ENCODE results near the gene CYP26C1. TPM values are rescaled to one million over a fixed set of nuclear protein-coding genes. Genes with fewer than 3 reads are reported as not detected.

Gene CYP26C1
- total RNA-seq, 1 experiment from 2014 or later, result 0.09 TPM

- ChIA-PET POLR2A (no interaction called here), CTCF (interaction anchor here (0.7 kb wide), 1 partner anchor 269 kb away, joined by 5 read pairs; no protein-coding TSS in a partner anchor)
- intact Hi-C loops (cut with micrococcal nuclease; ENCODE audit: unreplicated experiment), result no loop called here
- peak overlapping the region; percentile 74 for H3K4me3 Mint-ChIP-seq (ENCODE audit: unreplicated experiment)
- no peak for TF ChIP-seq CTCF (IDR thresholded peaks at IDR 0.05; ENCODE audit: insufficient read depth in 1 of 2, low read depth in 1 of 2, low read length in 1 of 2, severe bottlenecking in 1 of 2, unreplicated experiment in 1 of 2)
- Histone ChIP-seq H3K4me3 (ENCODE audit: low read depth, low read length) (peak overlapping the region; percentile 6; the same call in 1 of the 2 replicates), H3K27me3 (replicated peaks; ENCODE audit: control insufficient read depth, insufficient read depth, low read length) (peaks cover 5% of the 10 kb centered on the region; the same call in 1 of the 2 replicates), H3K4me1 (peaks cover 11% of the 10 kb centered on the region), H3K9me3 (no peaks in the 10 kb centered on the region), H3K36me3 (ENCODE audit: control insufficient read depth, insufficient read depth, low read length) (no peaks in the 10 kb centered on the region)
- no peaks in the 10 kb centered on the region for H3K4me1 Mint-ChIP-seq (ENCODE audit: low read depth, unreplicated experiment)
- peaks cover 19% of the 10 kb centered on the region for H3K27me3 Mint-ChIP-seq (ENCODE audit: insufficient read depth, unreplicated experiment)
- H3K27ac Mint-ChIP-seq (ENCODE audit: unreplicated experiment), result no peak overlapping the region
- no peaks in the 10 kb centered on the region for H3K9me3 Mint-ChIP-seq (ENCODE audit: unreplicated experiment)
- H3K36me3 Mint-ChIP-seq (ENCODE audit: insufficient read depth, unreplicated experiment), result peaks cover 6% of the 10 kb centered on the region
- DNase-seq, result no peak
- no TSS peak for BruUV-seq (replicated peaks)
Observed at GRCh38 chr10:93071177-93071472, 10.5 kb downstream of the CYP26C1 start.

GRCh38 chr10:93071674-93072224 lies 11.2 kb downstream of the CYP26C1 start:
- Mint-ChIP-seq H3K27me3 (ENCODE audit: insufficient read depth, unreplicated experiment) (peaks cover 19% of the 10 kb centered on the region), H3K4me1 (ENCODE audit: low read depth, unreplicated experiment) (no peaks in the 10 kb centered on the region), H3K27ac (ENCODE audit: unreplicated experiment) (no peak overlapping the region), H3K36me3 (ENCODE audit: insufficient read depth, unreplicated experiment) (peaks cover 6% of the 10 kb centered on the region), H3K4me3 (ENCODE audit: unreplicated experiment) (peak overlapping the region; percentile 74), H3K9me3 (ENCODE audit: unreplicated experiment) (no peaks in the 10 kb centered on the region)
- POLR2A ChIA-PET, result no interaction called here
- Histone ChIP-seq H3K4me3 (ENCODE audit: low read depth, low read length) (peak overlapping the region; percentile 49), H3K9me3 (no peaks in the 10 kb centered on the region), H3K27me3 (replicated peaks; ENCODE audit: control insufficient read depth, insufficient read depth, low read length) (peaks cover 5% of the 10 kb centered on the region; the same call in 1 of the 2 replicates), H3K4me1 (peaks cover 15% of the 10 kb centered on the region), H3K36me3 (ENCODE audit: control insufficient read depth, insufficient read depth, low read length) (no peaks in the 10 kb centered on the region)
- TF ChIP-seq CTCF (IDR thresholded peaks at IDR 0.05; ENCODE audit: insufficient read depth in 1 of 2, low read depth in 1 of 2, low read length in 1 of 2, severe bottlenecking in 1 of 2, unreplicated experiment in 1 of 2), result peak in 1 of 2 experiments; percentile 37
- peak; percentile 84 to 87 for DNase-seq
- no TSS peak for BruUV-seq (replicated peaks)
- intact Hi-C loops (cut with micrococcal nuclease; ENCODE audit: unreplicated experiment), result loop anchor here (2.0 kb wide), 2 partner anchors 187 to 217 kb away; no protein-coding TSS in a partner anchor
- CTCF ChIA-PET, result interaction anchor here (0.7 to 1.6 kb wide), 3 partner anchors 185 to 270 kb away, joined by 3 to 6 read pairs (median 5); no protein-coding TSS in a partner anchor

- peaks cover 19% of the 10 kb centered on the region for H3K4me1 ChIP-seq
- CTCF ChIA-PET, result interaction anchor here (1.0 to 1.6 kb wide), 2 partner anchors 186 to 219 kb away, joined by 3 to 6 read pairs; no protein-coding TSS in a partner anchor
- H3K4me3 Mint-ChIP-seq (ENCODE audit: unreplicated experiment), result peak overlapping the region; percentile 74
- H3K4me1 Mint-ChIP-seq (ENCODE audit: low read depth, unreplicated experiment), result no peaks in the 10 kb centered on the region
- H3K27ac Mint-ChIP-seq (ENCODE audit: unreplicated experiment), result no peak overlapping the region
- H3K9me3 ChIP-seq, result no peaks in the 10 kb centered on the region
- peaks cover 6% of the 10 kb centered on the region for H3K36me3 Mint-ChIP-seq (ENCODE audit: insufficient read depth, unreplicated experiment)
- H3K4me3 ChIP-seq (ENCODE audit: low read depth, low read length), result peak overlapping the region; percentile 49
- H3K27me3 ChIP-seq (replicated peaks; ENCODE audit: control insufficient read depth, insufficient read depth, low read length), result peaks cover 5% of the 10 kb centered on the region; the same call in 1 of the 2 replicates
- POLR2A ChIA-PET, result interaction anchor here (1.2 kb wide), 1 partner anchor 424 kb away, joined by 3 read pairs; the partner anchor contains the start of gene CEP55
- DNase-seq, result peak in 1 of 2 experiments; percentile 47
- no peaks in the 10 kb centered on the region for H3K9me3 Mint-ChIP-seq (ENCODE audit: unreplicated experiment)
- TF ChIP-seq CTCF (IDR thresholded peaks at IDR 0.05; ENCODE audit: insufficient read depth in 1 of 2, low read depth in 1 of 2, low read length in 1 of 2, severe bottlenecking in 1 of 2, unreplicated experiment in 1 of 2), result peak in 1 of 2 experiments; percentile 14
- no TSS peak for BruUV-seq (replicated peaks)
- H3K36me3 ChIP-seq (ENCODE audit: control insufficient read depth, insufficient read depth, low read length), result no peaks in the 10 kb centered on the region
- intact Hi-C loops (cut with micrococcal nuclease; ENCODE audit: unreplicated experiment), result loop anchor here (2.0 kb wide), 2 partner anchors 187 to 217 kb away; no protein-coding TSS in a partner anchor
- H3K27me3 Mint-ChIP-seq (ENCODE audit: insufficient read depth, unreplicated experiment), result peaks cover 15% of the 10 kb centered on the region
Observed at GRCh38 chr10:93072225-93072712, 11.7 kb downstream of the CYP26C1 start.

All from Caco-2 (cell line).